ENCODE measurements around the gene TSPEAR. TPM values are rescaled to one million over a fixed set of nuclear protein-coding genes. Genes with fewer than 3 reads are reported as not detected.

TSPEAR gene
- total RNA-seq, 1 donor from 2014 or later: not detected

DNA sequence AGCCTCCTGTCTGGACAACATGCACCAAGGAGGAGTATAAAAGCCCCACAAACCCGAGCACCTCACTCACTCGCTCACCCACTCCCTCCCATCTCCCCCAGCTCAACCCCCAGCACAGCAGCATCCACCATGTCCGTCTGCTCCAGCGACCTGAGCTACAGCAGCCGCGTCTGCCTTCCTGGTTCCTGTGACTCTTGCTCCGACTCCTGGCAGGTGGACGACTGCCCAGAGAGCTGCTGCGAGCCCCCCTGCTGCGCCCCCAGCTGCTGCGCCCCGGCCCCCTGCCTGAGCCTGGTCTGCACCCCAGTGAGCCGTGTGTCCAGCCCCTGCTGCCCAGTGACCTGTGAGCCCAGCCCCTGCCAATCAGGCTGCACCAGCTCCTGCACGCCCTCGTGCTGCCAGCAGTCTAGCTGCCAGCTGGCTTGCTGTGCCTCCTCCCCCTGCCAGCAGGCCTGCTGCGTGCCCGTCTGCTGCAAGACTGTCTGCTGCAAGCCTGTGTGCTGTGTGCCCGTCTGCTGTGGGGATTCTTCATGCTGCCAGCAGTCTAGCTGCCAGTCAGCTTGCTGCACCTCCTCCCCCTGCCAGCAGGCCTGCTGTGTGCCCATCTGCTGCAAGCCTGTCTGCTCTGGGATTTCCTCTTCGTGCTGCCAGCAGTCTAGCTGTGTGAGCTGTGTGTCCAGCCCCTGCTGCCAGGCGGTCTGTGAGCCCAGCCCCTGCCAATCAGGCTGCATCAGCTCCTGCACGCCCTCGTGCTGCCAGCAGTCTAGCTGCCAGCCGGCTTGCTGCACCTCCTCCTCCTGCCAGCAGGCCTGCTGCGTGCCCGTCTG is 137.5 kb downstream of the TSPEAR start, which contains the start of gene KRTAP10-4:
Gene KRTAP10-4, plus strand, starts transcription at position 100 of the 827 bp plus-strand sequence. Its CDS starts 30 bp downstream, at position 130.

DNA sequence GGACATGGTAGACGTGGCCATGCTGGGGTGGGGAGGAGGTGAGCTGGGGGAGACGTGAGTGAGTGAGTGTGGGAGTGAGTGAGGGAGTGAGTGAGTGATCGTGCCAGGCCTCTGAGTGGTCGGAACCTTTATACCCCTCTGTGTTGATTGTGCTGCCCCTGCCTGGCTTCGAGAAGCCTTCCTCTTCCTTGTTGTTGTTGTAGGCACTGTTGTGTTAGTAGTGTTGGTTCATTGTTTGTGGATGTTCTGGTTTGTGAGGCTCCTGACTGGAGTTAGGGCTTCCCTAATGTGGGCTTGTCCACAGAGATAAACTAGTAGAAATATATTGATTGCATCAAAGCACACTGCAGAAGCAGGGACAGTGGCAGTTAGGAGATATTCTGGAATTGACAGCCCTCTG is 152.7 kb downstream of the TSPEAR start, which contains the start of gene KRTAP10-3:
Gene KRTAP10-3, minus strand, starts transcription at position 101 of the 400 bp plus-strand sequence. Its CDS starts 80 bp downstream, at position 21.

DNA sequence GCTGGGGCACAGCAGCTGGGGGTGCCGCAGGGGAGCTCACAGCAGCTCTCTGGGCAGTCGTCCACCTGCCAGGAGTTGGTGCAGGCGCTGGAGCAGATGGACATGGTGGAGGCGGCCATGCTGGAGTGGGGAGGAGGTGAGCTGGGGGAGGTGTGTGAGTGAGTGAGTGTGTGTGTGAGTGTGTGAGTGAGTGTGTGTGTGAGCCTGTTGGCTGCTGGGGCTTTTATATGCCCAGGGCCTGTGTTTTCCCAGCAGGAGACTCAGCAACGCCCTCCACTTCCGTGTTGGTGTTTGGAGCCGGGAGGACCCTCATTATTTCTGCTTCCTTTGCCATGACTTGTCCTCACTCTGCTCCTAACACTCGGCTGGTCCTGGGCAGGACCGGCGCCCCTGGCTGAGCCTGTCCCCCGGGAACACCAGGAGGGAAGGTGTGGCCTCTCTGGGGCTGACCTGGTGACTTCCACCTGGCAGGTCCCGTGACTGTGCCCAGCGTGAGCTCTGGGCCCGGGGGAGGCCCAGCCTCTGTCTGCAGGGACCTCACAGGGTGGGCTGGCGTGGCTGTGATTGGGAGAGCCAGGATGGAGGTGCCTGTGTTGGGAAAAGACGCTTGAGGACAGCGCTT is 159.9 kb downstream of the TSPEAR start, which contains the start of gene KRTAP10-2:
Gene KRTAP10-2, minus strand, starts transcription at position 166 of the 622 bp plus-strand sequence. Its CDS starts 47 bp downstream, at position 119.

DNA sequence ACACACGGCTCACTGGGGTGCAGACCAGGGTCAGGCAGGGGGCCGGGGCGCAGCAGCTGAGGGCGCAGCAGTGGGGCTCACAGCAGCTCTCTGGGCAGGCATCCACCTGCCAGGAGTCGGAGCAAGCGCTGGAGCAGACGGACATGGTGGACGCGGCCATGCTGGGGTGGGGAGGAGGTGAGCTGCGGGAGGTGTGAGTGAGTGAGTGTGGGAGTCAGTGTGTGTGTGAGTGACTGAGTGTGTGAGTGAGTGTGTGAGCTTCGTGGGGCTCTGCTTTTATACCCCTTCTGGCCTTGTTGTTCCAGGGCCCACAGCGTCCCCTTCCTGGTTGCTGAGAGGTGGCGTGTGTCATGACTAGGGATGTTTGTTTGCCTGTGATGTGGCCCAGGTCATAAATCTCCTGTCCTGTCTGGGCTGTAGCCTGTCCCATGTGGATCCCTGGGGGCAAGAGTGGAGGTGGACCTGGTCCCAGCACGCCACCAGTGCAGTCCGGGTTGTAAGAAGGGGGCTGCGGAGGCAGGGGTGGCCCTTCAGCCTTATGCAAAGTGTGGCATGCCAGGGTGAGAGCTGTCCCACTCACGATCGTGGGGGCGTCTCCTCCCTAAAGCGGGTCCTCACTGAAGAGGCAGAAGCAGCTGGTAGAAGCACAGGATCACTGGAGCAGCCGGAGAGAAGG is 171.2 kb downstream of the TSPEAR start, which contains the start of gene KRTAP10-1:
Gene KRTAP10-1, minus strand, starts transcription at position 205 of the 676 bp plus-strand sequence. Its CDS starts 45 bp downstream, at position 160.

DNA sequence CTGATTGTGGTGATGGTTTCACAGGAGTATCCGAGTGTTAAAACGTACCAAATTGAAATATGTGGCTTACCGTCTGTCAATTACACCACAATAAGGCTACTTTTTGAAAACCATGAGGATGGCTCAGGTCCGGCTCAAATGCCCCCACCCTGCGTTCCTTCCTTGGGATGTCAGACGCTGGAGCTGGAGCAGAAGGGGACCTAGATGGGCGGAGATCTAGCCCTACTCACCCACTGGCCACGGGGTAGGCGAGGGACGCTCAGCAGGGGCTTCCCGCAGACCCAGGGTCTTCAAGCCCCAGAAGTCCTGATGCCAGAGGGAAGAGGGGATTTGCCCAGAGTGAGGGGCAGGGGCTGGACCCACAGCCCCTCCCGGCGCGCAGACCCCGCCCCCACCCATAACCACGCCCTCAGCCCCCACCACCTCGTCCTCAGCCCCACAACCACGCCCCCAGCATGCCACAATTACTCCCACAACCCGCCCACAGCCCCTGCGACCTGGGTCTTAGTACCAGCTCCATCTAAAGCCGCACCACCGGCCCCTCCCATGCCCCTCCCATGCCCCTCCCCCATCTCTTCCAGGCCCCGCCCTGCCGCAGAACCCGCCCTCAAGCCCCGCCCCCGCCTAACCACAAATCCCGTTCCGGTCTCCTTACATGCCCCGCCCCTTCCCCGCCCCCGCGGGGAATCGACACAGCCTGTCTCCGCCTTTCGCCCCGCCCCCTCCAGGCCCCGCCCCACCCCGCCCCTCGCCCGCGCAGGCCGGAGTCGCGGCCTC is 256.4 kb downstream of the TSPEAR start, which contains the start of gene LRRC3:
Gene LRRC3, plus strand, starts transcription at position 764 of the 777 bp plus-strand sequence. CDS start 1,135 bp downstream, outside the sequence.

Other genes with a start within 250 kb of the TSPEAR start
- gene KRTAP10-1, start 171.4 kb downstream of the TSPEAR start, total RNA-seq: not detected in 2 replicates
- gene KRTAP10-2, start 160.1 kb downstream of the TSPEAR start, total RNA-seq: not detected in 2 replicates
- gene KRTAP10-3, start 152.8 kb downstream of the TSPEAR start, total RNA-seq: not detected in 2 replicates
- not detected in 2 replicates for gene KRTAP10-4, start 137.8 kb downstream of the TSPEAR start, total RNA-seq
- not detected in 2 replicates for gene KRTAP10-5, start 131.0 kb downstream of the TSPEAR start, total RNA-seq
- gene KRTAP10-6, start 119.1 kb downstream of the TSPEAR start, total RNA-seq: not detected in 2 replicates
- gene KRTAP10-7, start 111.0 kb downstream of the TSPEAR start, total RNA-seq: not detected in 2 replicates
- not detected in 2 replicates for gene KRTAP10-8, start 99.5 kb downstream of the TSPEAR start, total RNA-seq
- not detected in 2 replicates for gene KRTAP10-9, start 84.5 kb downstream of the TSPEAR start, total RNA-seq
- gene KRTAP10-10, start 74.2 kb downstream of the TSPEAR start, total RNA-seq: not detected in 2 replicates
- gene KRTAP10-11, start 65.2 kb downstream of the TSPEAR start, total RNA-seq: not detected in 2 replicates
- not detected in 2 replicates for gene KRTAP12-4, start 56.9 kb downstream of the TSPEAR start, total RNA-seq
- not detected in 2 replicates for gene KRTAP12-3, start 53.6 kb downstream of the TSPEAR start, total RNA-seq
- gene KRTAP12-2, start 44.6 kb downstream of the TSPEAR start, total RNA-seq: not detected in 2 replicates
- gene KRTAP12-1, start 29.4 kb downstream of the TSPEAR start, total RNA-seq: not detected in 2 replicates
- gene KRTAP10-12, start 14.4 kb downstream of the TSPEAR start, total RNA-seq: not detected in 2 replicates
- gene UBE2G2, start 90.2 kb upstream of the TSPEAR start, total RNA-seq: 64.4 and 85.2 TPM in 2 replicates
- gene SUMO3, start 106.5 kb upstream of the TSPEAR start, total RNA-seq: 65.6 and 93.1 TPM in 2 replicates
- 377 and 440 TPM in 2 replicates for gene PTTG1IP, start 162.1 kb upstream of the TSPEAR start, total RNA-seq
- 0.28 TPM in 1 of 2 replicates, not detected in the other for gene ITGB2, start 209.3 kb upstream of the TSPEAR start, total RNA-seq
- 17.2 and 19.6 TPM in 2 replicates for gene SLX9, start 228.5 kb upstream of the TSPEAR start, total RNA-seq